HG03139 (cell line): Measurements from ENCODE around the gene RYR3.

Source experiments
- ATAC-seq: cut with Tn5 transposase; IDR thresholded peaks from one replicate; pipeline ENCODE4 v1.9.1; 2021; ENCODE audit not compliant: unreplicated experiment

The RYR3 gene

GRCh38 chr15:33500432-33501195 lies 189.8 kb downstream of the RYR3 start:
- ATAC-seq, result no peak

GRCh38 chr15:33503681-33504080 lies 192.9 kb downstream of the RYR3 start:
- ATAC-seq, result no peak

GRCh38 chr15:33506781-33507296 lies 196.1 kb downstream of the RYR3 start:
- ATAC-seq, result no peak

- no peak for ATAC-seq
Observed at GRCh38 chr15:33508703-33509102, 197.9 kb downstream of the RYR3 start.

- ATAC-seq, result no peak
Observed at GRCh38 chr15:33515121-33515520, 204.4 kb downstream of the RYR3 start.

GRCh38 chr15:33516563-33516962 lies 205.8 kb downstream of the RYR3 start:
- no peak for ATAC-seq

- no peak for ATAC-seq
Observed at GRCh38 chr15:33517944-33518343, 207.2 kb downstream of the RYR3 start.

- ATAC-seq, result no peak
Observed at GRCh38 chr15:33518421-33518820, 207.7 kb downstream of the RYR3 start.

- ATAC-seq, result no peak
Observed at GRCh38 chr15:33524274-33524673, 213.5 kb downstream of the RYR3 start.

GRCh38 chr15:33526532-33526931 lies 215.8 kb downstream of the RYR3 start:
- no peak for ATAC-seq

GRCh38 chr15:33533197-33533596 lies 222.4 kb downstream of the RYR3 start:
- ATAC-seq, result no peak

- no peak for ATAC-seq
Observed at GRCh38 chr15:33534642-33535041, 223.9 kb downstream of the RYR3 start.

- ATAC-seq, result no peak
Observed at GRCh38 chr15:33535135-33535534, 224.4 kb downstream of the RYR3 start.

GRCh38 chr15:33539825-33540573 lies 229.2 kb downstream of the RYR3 start:
- no peak for ATAC-seq

GRCh38 chr15:33543957-33544356 lies 233.2 kb downstream of the RYR3 start:
- no peak for ATAC-seq

GRCh38 chr15:33545866-33546265 lies 235.1 kb downstream of the RYR3 start:
- ATAC-seq, result no peak

- ATAC-seq, result no peak
Observed at GRCh38 chr15:33547876-33548275, 237.1 kb downstream of the RYR3 start.

GRCh38 chr15:33551860-33552259 lies 241.1 kb downstream of the RYR3 start:
- no peak for ATAC-seq

- ATAC-seq, result no peak
Observed at GRCh38 chr15:33553157-33553556, 242.4 kb downstream of the RYR3 start.

- no peak for ATAC-seq
Observed at GRCh38 chr15:33559207-33559890, 248.6 kb downstream of the RYR3 start.

- no peak for ATAC-seq
Observed at GRCh38 chr15:33561407-33561806, 250.6 kb downstream of the RYR3 start.

- no peak for ATAC-seq
Observed at GRCh38 chr15:33561967-33562366, 251.2 kb downstream of the RYR3 start.
